Panc1 (cell line): ENCODE results near the gene DCTN3. TPM values are rescaled to one million over a fixed set of nuclear protein-coding genes. Genes with fewer than 3 reads are reported as not detected.

Source experiments
- ATAC-seq: fragments of 200-7000 bp; cut with Tn5 transposase; 2 replicates; pipeline ENCODE4 v1.9.1; 2020; ENCODE audit warnings: mild to moderate bottlenecking, moderate library complexity
- BruUV-seq: library from RNA; stranded (reverse); fragments of 400-500 nt; replicated peaks from 2 replicates; lab custom pipeline; 2021; lab: Mats Ljungman, UMichigan
- CTCF ChIA-PET: fragments of 300-600 bp; sonication (Branson Sonifier 250); formaldehyde crosslinking; loops from one replicate; lab custom pipeline; 2022; ENCODE audit warnings: antibody characterized with exemption; lab: Charles Lee
- POLR2A ChIA-PET: fragments of 300-600 bp; sonication (Branson Sonifier 250); formaldehyde crosslinking; loops from one replicate; lab custom pipeline; 2022; ENCODE audit warnings: antibody characterized with exemption; lab: Charles Lee
- DNase-seq: peaks from one replicate; pipeline ENCODE4 v3.0.0-alpha.2; 2010; ENCODE audit warnings: low read depth, low spot score
- H3K27ac ChIP-seq: 2 replicates; pipeline ENCODE4 v1.5.1; 2011; ENCODE audit warnings: mild to moderate bottlenecking, low read length, inconsistent platforms
- H3K27me3 ChIP-seq: fragments of 200-500 bp; sonication (Bioruptor generic); 2 replicates; pipeline ENCODE4 v1.6.0; 2014; ENCODE audit warnings: low read length, inconsistent platforms; ENCODE audit not compliant: control insufficient read depth, insufficient read depth
- H3K36me3 ChIP-seq: fragments of 200-500 bp; sonication (Bioruptor generic); 2 replicates; pipeline ENCODE4 v1.5.1; 2014; ENCODE audit warnings: inconsistent platforms, mild to moderate bottlenecking, low read length, moderate library complexity; ENCODE audit not compliant: control insufficient read depth, insufficient read depth
- H3K4me1 ChIP-seq: 2 replicates; pipeline ENCODE4 v1.5.1; 2011; ENCODE audit warnings: inconsistent platforms, mild to moderate bottlenecking, low read length, moderate library complexity; ENCODE audit not compliant: control insufficient read depth, insufficient read depth
- H3K4me3 ChIP-seq, 2 experiments: 2 replicates each; pipeline ENCODE4 v1.5.1; 2011 to 2012; ENCODE audit warnings: low read depth in 2 of 2, low read length in 2 of 2, mild to moderate bottlenecking in 2 of 2, inconsistent platforms in 1 of 2, moderate library complexity in 1 of 2
- H3K9me3 ChIP-seq: fragments of 200-500 bp; sonication (Bioruptor generic); 2 replicates; pipeline ENCODE4 v1.5.1; 2014; ENCODE audit warnings: low read depth, mild to moderate bottlenecking, inconsistent platforms, low read length, moderate library complexity; ENCODE audit not compliant: control insufficient read depth, insufficient read depth
- POLR2AphosphoS5 ChIP-seq: IDR thresholded peaks from 2 replicates; pipeline ENCODE4 v1.6.1; 2012; ENCODE audit warnings: mild to moderate bottlenecking, low read depth, low read length, moderate library complexity
- SIN3A ChIP-seq: IDR thresholded peaks from 2 replicates; pipeline ENCODE4 v1.6.1; 2012; ENCODE audit warnings: low read depth, mild to moderate bottlenecking, low read length, moderate library complexity, borderline replicate concordance; ENCODE audit not compliant: insufficient read depth
- TCF7L2 ChIP-seq: IDR thresholded peaks from 2 replicates; pipeline ENCODE4 v1.6.1; 2011; ENCODE audit warnings: mild to moderate bottlenecking, low read depth, low read length, inconsistent platforms
- in situ Hi-C: cut with HindIII; loops from 2 replicates; pipeline ENCODE4 v1.10.0; 2016; ENCODE audit warnings: low sequenced_read_pairs, low pct_unique_long_range_greater_than_20kb
- intact Hi-C: fragments of 100-400 bp; cut with micrococcal nuclease; formaldehyde crosslinking; loops from one replicate; pipeline ENCODE4 v1.10.0; 2022; ENCODE audit not compliant: unreplicated experiment
- total RNA-seq: library from RNA; stranded (reverse); gene quantifications from one replicate; pipeline ENCODE4 v1.2.1, GENCODE V29; 2021; ENCODE audit not compliant: unreplicated experiment
- TF ChIP-seq, protein P1 (sequence below), 2 experiments: IDR thresholded peaks; 2 replicates each; pipeline ENCODE4 v1.6.1; 2011 to 2012; ENCODE audit warnings: low read depth in 2 of 2, control low read depth in 1 of 2, low read length in 1 of 2, mild to moderate bottlenecking in 1 of 2, moderate library complexity in 1 of 2; ENCODE audit not compliant: insufficient read depth in 1 of 2
- TF ChIP-seq, protein P2 (sequence below): fragments of 450-650 bp; IDR thresholded peaks from 2 replicates; pipeline ENCODE4 v1.5.1; 2017; ENCODE audit warnings: mild to moderate bottlenecking

The DCTN3 gene
- total RNA-seq, 1 experiment from 2014 or later = 110 TPM

DNA sequence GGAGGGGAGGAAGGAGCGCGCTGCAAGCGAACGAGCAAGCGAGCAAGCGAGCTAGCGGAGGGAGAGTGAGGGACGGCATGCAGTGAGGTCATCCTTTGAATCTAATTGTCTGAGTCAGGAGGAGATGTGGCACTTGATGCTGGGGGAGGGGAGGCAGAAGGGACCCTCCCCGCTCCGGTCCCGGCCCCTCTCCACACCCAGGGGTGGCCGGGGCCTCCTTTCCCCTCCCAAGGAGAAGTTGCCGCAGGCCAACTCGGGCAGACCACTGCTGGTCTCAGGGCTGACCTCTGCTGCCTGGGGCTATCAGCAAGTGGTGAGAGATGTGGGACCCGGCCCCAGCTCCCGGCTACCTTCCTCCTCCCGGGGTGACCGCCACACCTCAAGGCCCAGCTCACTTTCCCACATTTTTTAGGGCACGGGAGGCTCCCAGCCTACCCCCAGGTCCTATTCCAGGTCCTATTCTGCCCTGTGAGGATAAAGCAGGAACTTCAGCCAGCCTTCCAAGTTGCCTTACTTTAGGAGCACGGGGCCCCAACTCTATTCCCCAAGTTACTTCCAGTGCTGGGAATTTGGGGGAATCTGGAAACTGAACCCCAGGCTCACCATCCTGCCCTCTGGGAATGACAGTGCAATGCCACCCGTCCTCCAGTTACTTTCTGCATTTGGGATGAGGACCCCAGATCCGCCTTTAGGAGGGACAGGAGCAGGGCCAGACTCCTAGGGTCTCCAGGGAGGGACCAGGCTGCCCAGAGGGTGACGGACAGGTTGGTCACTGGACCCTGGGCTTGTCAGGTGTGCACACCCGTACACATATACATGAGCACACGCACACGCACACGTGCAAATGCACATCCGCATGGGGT lies 41.8 kb downstream of the DCTN3 start:
- DNase-seq (no peak), ATAC-seq (no peak)
- intact Hi-C loops = no loop called here
- Histone ChIP-seq H3K36me3 (no peaks in the 10 kb centered on the region), H3K27ac (no peak overlapping the region), H3K27me3 (no peaks in the 10 kb centered on the region), H3K9me3 (no peaks in the 10 kb centered on the region), H3K4me3 (no peak overlapping the region), H3K4me1 (no peaks in the 10 kb centered on the region)
- CTCF ChIA-PET = interaction anchor here (0.6 kb wide), 1 partner anchor 28 kb away, joined by 5 read pairs; no protein-coding TSS in a partner anchor
- TF ChIP-seq, protein P1, sequence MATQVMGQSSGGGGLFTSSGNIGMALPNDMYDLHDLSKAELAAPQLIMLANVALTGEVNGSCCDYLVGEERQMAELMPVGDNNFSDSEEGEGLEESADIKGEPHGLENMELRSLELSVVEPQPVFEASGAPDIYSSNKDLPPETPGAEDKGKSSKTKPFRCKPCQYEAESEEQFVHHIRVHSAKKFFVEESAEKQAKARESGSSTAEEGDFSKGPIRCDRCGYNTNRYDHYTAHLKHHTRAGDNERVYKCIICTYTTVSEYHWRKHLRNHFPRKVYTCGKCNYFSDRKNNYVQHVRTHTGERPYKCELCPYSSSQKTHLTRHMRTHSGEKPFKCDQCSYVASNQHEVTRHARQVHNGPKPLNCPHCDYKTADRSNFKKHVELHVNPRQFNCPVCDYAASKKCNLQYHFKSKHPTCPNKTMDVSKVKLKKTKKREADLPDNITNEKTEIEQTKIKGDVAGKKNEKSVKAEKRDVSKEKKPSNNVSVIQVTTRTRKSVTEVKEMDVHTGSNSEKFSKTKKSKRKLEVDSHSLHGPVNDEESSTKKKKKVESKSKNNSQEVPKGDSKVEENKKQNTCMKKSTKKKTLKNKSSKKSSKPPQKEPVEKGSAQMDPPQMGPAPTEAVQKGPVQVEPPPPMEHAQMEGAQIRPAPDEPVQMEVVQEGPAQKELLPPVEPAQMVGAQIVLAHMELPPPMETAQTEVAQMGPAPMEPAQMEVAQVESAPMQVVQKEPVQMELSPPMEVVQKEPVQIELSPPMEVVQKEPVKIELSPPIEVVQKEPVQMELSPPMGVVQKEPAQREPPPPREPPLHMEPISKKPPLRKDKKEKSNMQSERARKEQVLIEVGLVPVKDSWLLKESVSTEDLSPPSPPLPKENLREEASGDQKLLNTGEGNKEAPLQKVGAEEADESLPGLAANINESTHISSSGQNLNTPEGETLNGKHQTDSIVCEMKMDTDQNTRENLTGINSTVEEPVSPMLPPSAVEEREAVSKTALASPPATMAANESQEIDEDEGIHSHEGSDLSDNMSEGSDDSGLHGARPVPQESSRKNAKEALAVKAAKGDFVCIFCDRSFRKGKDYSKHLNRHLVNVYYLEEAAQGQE (IDR thresholded peaks at IDR 0.05; ENCODE audit: insufficient read depth in 1 of 2, low read depth in 2 of 2, low read length in 1 of 2) = no peak
- TF ChIP-seq POLR2AphosphoS5 = no peak
- TF ChIP-seq TCF7L2 = no peak
- TF ChIP-seq, protein P2, sequence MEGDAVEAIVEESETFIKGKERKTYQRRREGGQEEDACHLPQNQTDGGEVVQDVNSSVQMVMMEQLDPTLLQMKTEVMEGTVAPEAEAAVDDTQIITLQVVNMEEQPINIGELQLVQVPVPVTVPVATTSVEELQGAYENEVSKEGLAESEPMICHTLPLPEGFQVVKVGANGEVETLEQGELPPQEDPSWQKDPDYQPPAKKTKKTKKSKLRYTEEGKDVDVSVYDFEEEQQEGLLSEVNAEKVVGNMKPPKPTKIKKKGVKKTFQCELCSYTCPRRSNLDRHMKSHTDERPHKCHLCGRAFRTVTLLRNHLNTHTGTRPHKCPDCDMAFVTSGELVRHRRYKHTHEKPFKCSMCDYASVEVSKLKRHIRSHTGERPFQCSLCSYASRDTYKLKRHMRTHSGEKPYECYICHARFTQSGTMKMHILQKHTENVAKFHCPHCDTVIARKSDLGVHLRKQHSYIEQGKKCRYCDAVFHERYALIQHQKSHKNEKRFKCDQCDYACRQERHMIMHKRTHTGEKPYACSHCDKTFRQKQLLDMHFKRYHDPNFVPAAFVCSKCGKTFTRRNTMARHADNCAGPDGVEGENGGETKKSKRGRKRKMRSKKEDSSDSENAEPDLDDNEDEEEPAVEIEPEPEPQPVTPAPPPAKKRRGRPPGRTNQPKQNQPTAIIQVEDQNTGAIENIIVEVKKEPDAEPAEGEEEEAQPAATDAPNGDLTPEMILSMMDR = no peak
- TF ChIP-seq SIN3A = no peak
- in situ Hi-C loops = no loop called here
- POLR2A ChIA-PET = no interaction called here
- BruUV-seq = no TSS peak

DNA sequence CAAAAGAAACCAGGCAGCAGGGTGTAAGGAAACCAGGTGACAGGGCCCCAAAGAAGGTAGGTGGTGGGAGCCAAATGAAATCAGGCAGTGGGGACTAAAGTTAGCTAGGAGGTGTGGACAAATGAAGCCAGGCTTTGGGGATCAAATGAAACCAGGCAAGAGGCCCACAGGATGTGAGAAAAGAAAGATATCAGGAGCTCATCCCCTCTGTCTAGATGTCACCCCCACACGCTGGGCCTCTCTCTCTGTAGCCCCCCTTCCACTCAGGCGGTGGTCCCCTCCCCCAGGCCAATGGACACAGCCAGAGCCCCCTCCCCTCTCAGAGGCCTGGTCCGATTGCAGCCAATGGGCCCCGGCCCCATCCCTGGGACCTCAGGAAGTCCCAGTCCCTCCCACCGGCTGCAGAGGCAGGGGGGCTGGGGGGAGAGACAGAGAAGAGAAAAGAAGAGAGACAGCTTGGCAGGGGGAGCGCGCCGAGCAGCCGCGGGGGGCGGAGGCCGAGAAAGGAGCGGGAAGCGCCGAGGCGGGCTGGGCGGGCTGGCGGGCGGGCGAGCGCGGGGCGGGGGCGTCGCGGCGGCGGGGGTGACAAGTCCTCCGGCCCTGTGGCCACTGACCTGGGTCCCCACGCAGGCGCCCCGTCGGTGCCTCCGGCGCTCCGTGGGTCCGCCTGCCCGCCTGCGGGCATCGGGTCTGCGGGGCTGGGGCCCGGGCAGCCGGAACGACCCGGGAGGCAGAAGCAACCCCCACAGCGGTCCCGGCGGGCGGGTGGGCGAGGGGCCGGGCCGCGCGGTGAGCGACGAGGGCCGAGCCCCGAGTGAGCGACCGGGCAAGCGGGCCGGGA lies 42.7 kb downstream of the DCTN3 start:
- no peak for ATAC-seq
- Histone ChIP-seq H3K27ac (no peak overlapping the region), H3K4me3 (no peak overlapping the region), H3K4me1 (no peaks in the 10 kb centered on the region), H3K36me3 (no peaks in the 10 kb centered on the region), H3K9me3 (no peaks in the 10 kb centered on the region), H3K27me3 (no peaks in the 10 kb centered on the region)
- no peak for DNase-seq
- BruUV-seq = no TSS peak
- in situ Hi-C loops = no loop called here
- TF ChIP-seq SIN3A (no peak), TCF7L2 (no peak), POLR2AphosphoS5 (no peak)
- TF ChIP-seq, protein P2 = no peak
- TF ChIP-seq, protein P1 (IDR thresholded peaks at IDR 0.05; ENCODE audit: insufficient read depth in 1 of 2, low read depth in 2 of 2, low read length in 1 of 2) = no peak
- POLR2A ChIA-PET = interaction anchor here (0.5 kb wide), 1 partner anchor 165 kb away, joined by 6 read pairs; no protein-coding TSS in a partner anchor
- intact Hi-C loops = no loop called here
- CTCF ChIA-PET = no interaction called here
